CD14-positive monocyte (primary cell): ENCODE measurements around the gene CNTN4. TPM values are rescaled to one million over a fixed set of nuclear protein-coding genes. Genes with fewer than 3 reads are reported as not detected.

Source experiments
- DNase-seq, 3 donors: peaks; one replicate each; pipeline ENCODE4 v3.0.0-alpha.2; 2011 to 2022
- H2AFZ ChIP-seq: 2 replicates; pipeline ENCODE4 v1.6.0; 2012; ENCODE audit warnings: mild to moderate bottlenecking, low read depth, low read length, inconsistent platforms; ENCODE audit not compliant: insufficient read depth, poor library complexity, severe bottlenecking
- H3K27ac ChIP-seq, 2 donors: 1 replicate in 1 of 2; 2 replicates in 1 of 2; pipeline ENCODE4 v1.5.1; 2012 to 2013; ENCODE audit warnings: low read length in 2 of 2, control low read depth in 1 of 2, inconsistent platforms in 1 of 2, low read depth in 1 of 2, mild to moderate bottlenecking in 1 of 2
- H3K27me3 ChIP-seq, 2 donors: one replicate each; pipeline versions ENCODE4 v1.6.0 to v1.6.1; 2011 to 2013; ENCODE audit warnings: low read length in 2 of 2; ENCODE audit not compliant: control insufficient read depth in 2 of 2, insufficient read depth in 2 of 2
- H3K36me3 ChIP-seq, 2 donors: replicated peaks in 1 of 2; 1 replicate in 1 of 2; 2 replicates in 1 of 2; pipeline versions ENCODE4 v1.5.1 to v1.6.1; 2012 to 2013; ENCODE audit warnings: low read length in 2 of 2, control low read depth in 1 of 2, inconsistent platforms in 1 of 2, mild to moderate bottlenecking in 1 of 2; ENCODE audit not compliant: insufficient read depth in 2 of 2, control insufficient read depth in 1 of 2
- H3K4me1 ChIP-seq, 2 donors: 1 replicate in 1 of 2; 2 replicates in 1 of 2; pipeline versions ENCODE4 v1.5.1 to v1.6.1; 2012 to 2013; ENCODE audit warnings: low read length in 2 of 2, control low read depth in 1 of 2, inconsistent platforms in 1 of 2, mild to moderate bottlenecking in 1 of 2, moderate library complexity in 1 of 2; ENCODE audit not compliant: insufficient read depth in 2 of 2, control insufficient read depth in 1 of 2
- H3K4me2 ChIP-seq: replicated peaks from 2 replicates; pipeline ENCODE3; 2012; ENCODE audit warnings: low read length, moderate library complexity, mild to moderate bottlenecking; ENCODE audit not compliant: poor library complexity, severe bottlenecking; ENCODE audit errors: extremely low read depth
- H3K4me3 ChIP-seq, 3 experiments: fragments of 200-600 bp in 1 of 3; sonication (generic) in 1 of 3; replicated peaks in 1 of 3; 1 replicate in 2 of 3; 2 replicates in 1 of 3; pipeline ENCODE4 v1.5.1; 2011 to 2013; ENCODE audit warnings: low read length in 3 of 3, mild to moderate bottlenecking in 3 of 3, control low read depth in 2 of 3, low read depth in 2 of 3, inconsistent platforms in 1 of 3, moderate library complexity in 1 of 3
- H3K79me2 ChIP-seq: 2 replicates; pipeline ENCODE4 v1.6.0; 2012; ENCODE audit warnings: mild to moderate bottlenecking, control low read depth, inconsistent platforms, low read length, moderate library complexity; ENCODE audit not compliant: insufficient read depth
- H3K9ac ChIP-seq: 2 replicates; pipeline ENCODE4 v1.6.0; 2017; ENCODE audit warnings: low read length, mild to moderate bottlenecking; ENCODE audit not compliant: insufficient read depth, poor library complexity, severe bottlenecking
- H3K9me3 ChIP-seq, 2 donors: replicated peaks in 1 of 2; 1 replicate in 1 of 2; 2 replicates in 1 of 2; pipeline versions ENCODE4 v1.5.1 to v1.6.1; 2012 to 2013; ENCODE audit warnings: low read length in 2 of 2, control low read depth in 1 of 2; ENCODE audit not compliant: control insufficient read depth in 1 of 2, insufficient read depth in 1 of 2
- H4K20me1 ChIP-seq: 2 replicates; pipeline ENCODE4 v1.6.0; 2012; ENCODE audit warnings: mild to moderate bottlenecking, low read length, control low read depth, moderate library complexity; ENCODE audit not compliant: insufficient read depth
- H3K27ac Mint-ChIP-seq, 7 donors: one replicate each; pipeline ENCODE4 v1.8.0; 2020; ENCODE audit warnings: mild to moderate bottlenecking in 7 of 7, mixed read lengths in 7 of 7, moderate library complexity in 6 of 7, inconsistent platforms in 2 of 7
- H3K27me3 Mint-ChIP-seq, 3 donors: one replicate each; pipeline ENCODE4 v1.8.0; 2021 to 2022; ENCODE audit warnings: low read depth in 3 of 3, mild to moderate bottlenecking in 3 of 3, mixed read lengths in 3 of 3, moderate library complexity in 3 of 3, inconsistent platforms in 1 of 3
- H3K36me3 Mint-ChIP-seq, 2 donors: one replicate each; pipeline ENCODE4 v1.8.0; 2020; ENCODE audit warnings: mixed read lengths in 2 of 2, inconsistent platforms in 1 of 2, mild to moderate bottlenecking in 1 of 2
- H3K4me1 Mint-ChIP-seq: one replicate; pipeline ENCODE4 v1.8.0; 2020; ENCODE audit warnings: mild to moderate bottlenecking, mixed read lengths
- H3K4me3 Mint-ChIP-seq, 2 donors: one replicate each; pipeline ENCODE4 v1.8.0; 2020; ENCODE audit warnings: mild to moderate bottlenecking in 2 of 2, mixed read lengths in 2 of 2, moderate library complexity in 1 of 2
- H3K9me3 Mint-ChIP-seq, 7 donors: one replicate each; pipeline ENCODE4 v1.8.0; 2020 to 2022; ENCODE audit warnings: mixed read lengths in 7 of 7, mild to moderate bottlenecking in 6 of 7, moderate library complexity in 6 of 7, inconsistent platforms in 2 of 7
- WGBS: methylation state at CpG from one replicate; pipeline ENCODE4 v1.1.5; 2013; ENCODE audit warnings: missing lambda C conversion rate; ENCODE audit not compliant: insufficient coverage; 5-methylcytosine and 5-hydroxymethylcytosine counted together
- intact Hi-C, 2 donors: fragments of 100-400 bp; cut with micrococcal nuclease; formaldehyde crosslinking; loops; one replicate each; pipeline versions ENCODE4 v1.15.0 to v1.15.1; 2023
- polyA plus RNA-seq, 3 donors: library from polyadenylated mRNA; depleted of rRNA in 1 of 3; unstranded in 2 of 3; stranded (reverse) in 1 of 3; fragments of 300-500 nt in 2 of 3; fragments of >200 nt in 1 of 3; fragmentation: Illumina TruSeq in 2 of 3; gene quantifications; 1 replicate in 2 of 3; 2 replicates in 1 of 3; pipeline ENCODE4 v1.2.3, GENCODE V29; 2012 to 2021
- TF ChIP-seq, protein P1 (sequence below): fragments of 200-600 bp; IDR thresholded peaks from one replicate; pipeline ENCODE4 v1.8.0; 2022; ENCODE audit warnings: antibody characterized with exemption, mild to moderate bottlenecking

Gene CNTN4
- polyA plus RNA-seq, 3 donors = not detected

DNA sequence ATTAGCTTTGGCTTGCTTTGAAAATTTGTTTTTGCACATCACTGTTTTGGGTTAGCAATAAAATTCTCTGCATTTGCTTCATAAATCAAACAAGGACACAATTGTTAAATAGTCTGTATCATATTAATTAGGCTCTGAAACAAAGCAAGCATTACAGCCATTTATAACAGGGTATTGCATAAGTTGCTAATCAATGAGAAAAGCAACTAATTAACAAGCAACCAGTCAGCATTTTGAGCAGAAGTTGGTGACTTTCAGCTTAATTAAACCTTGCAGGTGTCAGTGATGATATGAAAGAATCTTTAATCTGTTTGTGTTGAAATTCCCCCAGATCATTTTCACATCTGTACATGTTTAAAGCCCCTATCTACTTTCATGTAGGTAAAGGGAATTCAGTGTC, 516.4 kb downstream of the CNTN4 start:
- Histone ChIP-seq H3K4me3 (no peak overlapping the region), H4K20me1 (no peaks in the 10 kb centered on the region), H3K79me2 (no peaks in the 10 kb centered on the region), H3K9me3 (no peaks in the 10 kb centered on the region), H3K27ac (no peak overlapping the region), H3K27me3 (no peaks in the 10 kb centered on the region), H3K4me1 (no peaks in the 10 kb centered on the region), H3K9ac (no peak overlapping the region), H3K4me2 (no peak overlapping the region), H2AFZ (no peak overlapping the region), H3K36me3 (no peaks in the 10 kb centered on the region)
- intact Hi-C loops = no loop called here
- peaks cover 0 to 5% (median 4%) of the 10 kb centered on the region in 7 donors for H3K9me3 Mint-ChIP-seq
- H3K4me1 Mint-ChIP-seq = no peaks in the 10 kb centered on the region
- H3K4me3 Mint-ChIP-seq = no peak overlapping the region
- no peak for DNase-seq
- H3K36me3 Mint-ChIP-seq = no peaks in the 10 kb centered on the region
- H3K27ac Mint-ChIP-seq = no peak overlapping the region
- H3K27me3 Mint-ChIP-seq = no peaks in the 10 kb centered on the region
- TF ChIP-seq, protein P1, sequence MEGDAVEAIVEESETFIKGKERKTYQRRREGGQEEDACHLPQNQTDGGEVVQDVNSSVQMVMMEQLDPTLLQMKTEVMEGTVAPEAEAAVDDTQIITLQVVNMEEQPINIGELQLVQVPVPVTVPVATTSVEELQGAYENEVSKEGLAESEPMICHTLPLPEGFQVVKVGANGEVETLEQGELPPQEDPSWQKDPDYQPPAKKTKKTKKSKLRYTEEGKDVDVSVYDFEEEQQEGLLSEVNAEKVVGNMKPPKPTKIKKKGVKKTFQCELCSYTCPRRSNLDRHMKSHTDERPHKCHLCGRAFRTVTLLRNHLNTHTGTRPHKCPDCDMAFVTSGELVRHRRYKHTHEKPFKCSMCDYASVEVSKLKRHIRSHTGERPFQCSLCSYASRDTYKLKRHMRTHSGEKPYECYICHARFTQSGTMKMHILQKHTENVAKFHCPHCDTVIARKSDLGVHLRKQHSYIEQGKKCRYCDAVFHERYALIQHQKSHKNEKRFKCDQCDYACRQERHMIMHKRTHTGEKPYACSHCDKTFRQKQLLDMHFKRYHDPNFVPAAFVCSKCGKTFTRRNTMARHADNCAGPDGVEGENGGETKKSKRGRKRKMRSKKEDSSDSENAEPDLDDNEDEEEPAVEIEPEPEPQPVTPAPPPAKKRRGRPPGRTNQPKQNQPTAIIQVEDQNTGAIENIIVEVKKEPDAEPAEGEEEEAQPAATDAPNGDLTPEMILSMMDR = no peak

DNA sequence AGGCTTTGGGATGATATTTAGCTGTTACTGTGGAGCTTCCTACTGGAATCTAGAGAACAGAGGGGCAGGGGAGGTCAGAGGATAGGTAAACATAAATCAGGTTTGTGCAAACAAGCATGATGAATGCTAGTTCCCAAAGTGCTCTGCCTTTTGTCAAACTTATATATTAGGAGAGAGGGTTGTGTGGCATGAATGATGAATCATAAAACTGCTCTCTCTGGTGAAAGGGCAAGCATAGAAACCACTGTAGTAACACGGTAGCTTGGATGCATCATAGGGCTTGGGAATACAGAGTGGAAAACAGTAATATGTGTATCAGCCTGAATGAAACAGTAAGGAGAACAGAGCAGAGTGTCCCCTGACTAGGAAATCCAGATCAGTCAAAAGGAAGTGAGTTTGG, 524.8 kb downstream of the CNTN4 start:
- intact Hi-C loops = no loop called here
- peaks cover 5 to 13% of the 10 kb centered on the region in 2 donors for H3K9me3 ChIP-seq
- H3K27ac Mint-ChIP-seq = no peak overlapping the region
- no peak overlapping the region for H3K9ac ChIP-seq
- H3K4me3 ChIP-seq = no peak overlapping the region
- H3K36me3 Mint-ChIP-seq = no peaks in the 10 kb centered on the region
- H4K20me1 ChIP-seq = no peaks in the 10 kb centered on the region
- WGBS = 56% methylated on average over 1 of the region's 1 CpG
- H3K79me2 ChIP-seq = no peaks in the 10 kb centered on the region
- peaks cover 0 to 8% (median 3%) of the 10 kb centered on the region in 7 donors for H3K9me3 Mint-ChIP-seq
- H2AFZ ChIP-seq = no peak overlapping the region
- no peak for DNase-seq
- H3K27me3 Mint-ChIP-seq = no peaks in the 10 kb centered on the region
- H3K27me3 ChIP-seq = no peaks in the 10 kb centered on the region
- no peak overlapping the region for H3K27ac ChIP-seq
- no peak overlapping the region for H3K4me2 ChIP-seq
- H3K4me1 ChIP-seq = no peaks in the 10 kb centered on the region
- H3K4me3 Mint-ChIP-seq = no peak overlapping the region
- TF ChIP-seq, protein P1 = no peak
- no peaks in the 10 kb centered on the region for H3K4me1 Mint-ChIP-seq
- no peaks in the 10 kb centered on the region for H3K36me3 ChIP-seq
